HepG2 (cell line): ENCODE data around the gene GSK3A. TPM values are rescaled to one million over a fixed set of nuclear protein-coding genes. Genes with fewer than 3 reads are reported as not detected.

Experiments used
- CHCHD3 ChIP-seq: sonication (generic); formaldehyde crosslinking; IDR thresholded peaks from 2 replicates; pipeline ENCODE4 v1.8.0; 2022; ENCODE audit warnings: mild to moderate bottlenecking, missing genetic modification reagents, moderate library complexity
- ELF4 ChIP-seq: sonication (generic); formaldehyde crosslinking; IDR thresholded peaks from 2 replicates; pipeline ENCODE4 v1.5.0; 2020; ENCODE audit warnings: missing genetic modification reagents, mild to moderate bottlenecking, moderate library complexity, borderline replicate concordance
- FOXP4 ChIP-seq: sonication (generic); formaldehyde crosslinking; IDR thresholded peaks from 2 replicates; pipeline ENCODE4 v1.4.0; 2020; ENCODE audit warnings: missing genetic modification reagents
- MYC ChIP-seq: sonication (generic); formaldehyde crosslinking; IDR thresholded peaks from 2 replicates; pipeline ENCODE4 v1.9.0; 2021; ENCODE audit warnings: missing genetic modification reagents, borderline replicate concordance
- POGK ChIP-seq: sonication (generic); formaldehyde crosslinking; conservative IDR thresholded peaks from 2 replicates; pipeline ENCODE4 v1.8.0; 2022; ENCODE audit warnings: mild to moderate bottlenecking, moderate library complexity, missing genetic modification reagents
- RXRB ChIP-seq: IDR thresholded peaks from 2 replicates; pipeline ENCODE4 v1.6.1; 2016; ENCODE audit warnings: borderline replicate concordance, missing genetic modification reagents, missing compliant biosample characterization
- SOX13 ChIP-seq, 3 experiments: fragments of 450-650 bp in 1 of 3; sonication (generic) in 1 of 3; formaldehyde crosslinking in 1 of 3; IDR thresholded peaks in 2 of 3; conservative IDR thresholded peaks in 1 of 3; 2 replicates each; pipeline versions ENCODE4 v1.5.0 to v1.6.1; 2016 to 2020; ENCODE audit warnings: antibody characterized with exemption in 1 of 3, mild to moderate bottlenecking in 1 of 3, missing compliant biosample characterization in 1 of 3, missing genetic modification reagents in 1 of 3, moderate library complexity in 1 of 3
- TGIF2 ChIP-seq: IDR thresholded peaks from 2 replicates; pipeline ENCODE4 v1.6.1; 2016; ENCODE audit warnings: control low read depth, missing compliant biosample characterization
- XBP1 ChIP-seq: sonication (generic); formaldehyde crosslinking; IDR thresholded peaks from 2 replicates; pipeline ENCODE4 v1.5.0; 2020; ENCODE audit warnings: missing genetic modification reagents
- ZNF576 ChIP-seq: sonication (generic); formaldehyde crosslinking; IDR thresholded peaks from 2 replicates; pipeline ENCODE4 v1.4.0; 2020; ENCODE audit warnings: mild to moderate bottlenecking, missing genetic modification reagents
- ZNF747 ChIP-seq: sonication (generic); formaldehyde crosslinking; IDR thresholded peaks from 2 replicates; pipeline ENCODE4 v1.8.1; 2023; ENCODE audit warnings: missing genetic modification reagents, mild to moderate bottlenecking, borderline replicate concordance
- polyA plus RNA-seq, 8 experiments: library from polyadenylated mRNA; depleted of rRNA in 3 of 8; stranded (reverse) in 7 of 8; unstranded in 1 of 8; fragments of >200 nt; fragmentation: Illumina TruSeq in 4 of 8; extraction: Trizol in 4 of 8; gene quantifications; 2 replicates each; pipeline versions ENCODE4 v1.2.1 to v1.2.3, GENCODE V29; 2011 to 2016; ENCODE audit warnings: low read depth in 4 of 8, missing spikeins in 1 of 8, mixed read lengths in 1 of 8; ENCODE audit not compliant: insufficient read depth in 1 of 8
- total RNA-seq, 5 experiments: library from RNA; depleted of rRNA; stranded (reverse); fragments of >200 nt; fragmentation: Illumina TruSeq; extraction: Trizol; gene quantifications; 2 replicates each; pipeline ENCODE4 v1.2.3, GENCODE V29; 2016; ENCODE audit warnings: low read depth in 1 of 5

The GSK3A gene
- total and polyA plus RNA-seq, 2 of the 13 experiments (the other 11 are each of a cell fraction or from before 2014, with no cell fraction given), result 16.9 to 52.5 TPM

GRCh38 chr19:42268142-42268703 lies 25.8 kb upstream of the GSK3A start (continued):
- TF ChIP-seq FOXP4 (CRISPR knock-in tag) (peak; percentile 65), CHCHD3 (CRISPR knock-in tag) (no peak), TGIF2 (no peak), ELF4 (CRISPR knock-in tag) (peak; percentile 58; the same call in 1 of the 2 replicates), SOX13 (IDR thresholded peaks at IDR 0.05) (0 out of 2 replicates have a peak, but pooled peaks have one; percentile 10), SOX13 (CRISPR knock-in tag; conservative IDR thresholded peaks at IDR 0.05 in 1 of 2, IDR thresholded peaks at IDR 0.05 in 1 of 2) (peak in 1 of 2 experiments; percentile 8; a peak in 1 of 4 replicates), ZNF747 (CRISPR knock-in tag) (0 out of 2 replicates have a peak, but pooled peaks have one; percentile 33), MYC (CRISPR knock-in tag) (peak; percentile 80; the same call in 1 of the 2 replicates), ZNF576 (no peak), POGK (CRISPR knock-in tag) (peak; percentile 83; the same call in 1 of the 2 replicates), RXRB (CRISPR knock-in tag) (peak; percentile 41; the same call in 1 of the 2 replicates), XBP1 (no peak)
